GM21717 (cell line): Measurements from ENCODE around the gene AXIN1.

ENCODE experiments used
- ATAC-seq: cut with Tn5 transposase; IDR thresholded peaks from one replicate; pipeline ENCODE4 v1.9.1; 2021; ENCODE audit warnings: mild to moderate bottlenecking, moderate library complexity; ENCODE audit not compliant: unreplicated experiment

The AXIN1 gene

GRCh38 chr16:307691-308312 is 44.7 kb downstream of the AXIN1 start:
- ATAC-seq: no peak

- ATAC-seq: no peak
These were observed 45.6 kb downstream of the AXIN1 start for GRCh38 chr16:306911-307370.

GRCh38 chr16:305916-306626 is 46.5 kb downstream of the AXIN1 start:
- no peak for ATAC-seq

- no peak for ATAC-seq
These were observed 48.6 kb downstream of the AXIN1 start for GRCh38 chr16:303760-304505.

GRCh38 chr16:301950-302349 is 50.6 kb downstream of the AXIN1 start:
- no peak for ATAC-seq

- ATAC-seq: no peak
These were observed 51.3 kb downstream of the AXIN1 start for GRCh38 chr16:301235-301634.

- ATAC-seq: no peak
These were observed 54.7 kb downstream of the AXIN1 start for GRCh38 chr16:297832-298231.

GRCh38 chr16:296806-297510 is 55.6 kb downstream of the AXIN1 start:
- no peak for ATAC-seq

- no peak for ATAC-seq
These were observed 56.2 kb downstream of the AXIN1 start for GRCh38 chr16:296276-296675.

GRCh38 chr16:293043-293775 is 59.3 kb downstream of the AXIN1 start:
- ATAC-seq: no peak

GRCh38 chr16:291539-291938 is 61.0 kb downstream of the AXIN1 start:
- no peak for ATAC-seq

GRCh38 chr16:290681-291405 is 61.7 kb downstream of the AXIN1 start:
- no peak for ATAC-seq

- ATAC-seq: no peak
These were observed 62.4 kb downstream of the AXIN1 start for GRCh38 chr16:290015-290680.

GRCh38 chr16:289395-289997 is 63.0 kb downstream of the AXIN1 start:
- ATAC-seq: no peak

GRCh38 chr16:287981-288920 is 64.3 kb downstream of the AXIN1 start:
- ATAC-seq: no peak

GRCh38 chr16:287298-287811 is 65.2 kb downstream of the AXIN1 start:
- no peak for ATAC-seq

- no peak for ATAC-seq
These were observed 65.8 kb downstream of the AXIN1 start for GRCh38 chr16:286491-287297.
